Endothelial cell (in vitro differentiated cells): ENCODE results near the gene MMP14. TPM values are rescaled to one million over a fixed set of nuclear protein-coding genes. Genes with fewer than 3 reads are reported as not detected.

Experiments
- DNase-seq: peaks from one replicate; pipeline ENCODE4 v3.0.0; 2021; ENCODE audit warnings: low spot score
- H3K27ac Mint-ChIP-seq: one replicate; pipeline ENCODE4 v1.8.0; 2021; ENCODE audit warnings: mixed read lengths, inconsistent platforms; ENCODE audit not compliant: unreplicated experiment
- H3K27me3 Mint-ChIP-seq: one replicate; pipeline ENCODE4 v1.8.0; 2021; ENCODE audit warnings: mild to moderate bottlenecking, moderate library complexity, mixed read lengths, inconsistent platforms; ENCODE audit not compliant: unreplicated experiment
- H3K36me3 Mint-ChIP-seq: one replicate; pipeline ENCODE4 v1.8.0; 2021; ENCODE audit warnings: mild to moderate bottlenecking, low read depth, mixed read lengths, inconsistent platforms; ENCODE audit not compliant: unreplicated experiment
- H3K4me1 Mint-ChIP-seq: one replicate; pipeline ENCODE4 v1.8.0; 2021; ENCODE audit warnings: mild to moderate bottlenecking, mixed read lengths, inconsistent platforms; ENCODE audit not compliant: unreplicated experiment
- H3K4me3 Mint-ChIP-seq: one replicate; pipeline ENCODE4 v1.8.0; 2021; ENCODE audit warnings: mild to moderate bottlenecking, mixed read lengths, inconsistent platforms; ENCODE audit not compliant: unreplicated experiment
- H3K9me3 Mint-ChIP-seq: one replicate; pipeline ENCODE4 v1.8.0; 2021; ENCODE audit warnings: mixed read lengths, inconsistent platforms; ENCODE audit not compliant: unreplicated experiment
- CTCF ChIP-seq: fragments of 200-600 bp; sonication (generic); IDR thresholded peaks from one replicate; pipeline ENCODE4 v1.5.0; 2021; ENCODE audit warnings: antibody characterized with exemption; ENCODE audit not compliant: unreplicated experiment
- total RNA-seq: library from RNA; stranded (reverse); fragmentation: NEBNext Ultra II Directional; extraction: Animal tissue kit (Norgen Biotek cat#: 25700); gene quantifications from one replicate; pipeline ENCODE4 v1.2.1, GENCODE V29; 2021; ENCODE audit not compliant: unreplicated experiment

MMP14 gene
- total RNA-seq, 1 donor from 2014 or later, result 819 TPM

GRCh38 chr14:22897357-22897756 lies 61.0 kb downstream of the MMP14 start:
- TF ChIP-seq CTCF, result no peak
- Mint-ChIP-seq H3K27ac (no peak overlapping the region), H3K4me1 (peaks cover 11% of the 10 kb centered on the region), H3K4me3 (no peak overlapping the region), H3K27me3 (no peaks in the 10 kb centered on the region), H3K36me3 (peaks cover 28% of the 10 kb centered on the region), H3K9me3 (no peaks in the 10 kb centered on the region)
- no peak for DNase-seq

Other genes with a start within 250 kb of the MMP14 start
- 250 TPM for gene DAD1, start 247.4 kb upstream of the MMP14 start, total RNA-seq
- 77.7 TPM for gene ABHD4, start 238.3 kb upstream of the MMP14 start, total RNA-seq
- not detected for gene OR6J1, start 192.2 kb upstream of the MMP14 start, total RNA-seq
- gene OXA1L, start 69.9 kb upstream of the MMP14 start, total RNA-seq, result 168 TPM
- 15.0 TPM for gene SLC7A7, start 21.1 kb upstream of the MMP14 start, total RNA-seq
- gene MRPL52, start 6.7 kb upstream of the MMP14 start, total RNA-seq, result 126 TPM
- gene LRP10, start 35.2 kb downstream of the MMP14 start, total RNA-seq, result 105 TPM
- gene REM2, start 46.6 kb downstream of the MMP14 start, total RNA-seq, result 0.36 TPM
- 52.4 TPM for gene RBM23, start 82.6 kb downstream of the MMP14 start, total RNA-seq
- 57.9 TPM for gene PRMT5, start 92.8 kb downstream of the MMP14 start, total RNA-seq
- gene HAUS4, start 120.5 kb downstream of the MMP14 start, total RNA-seq, result 35.5 TPM
- 7.2 TPM for gene AJUBA, start 146.0 kb downstream of the MMP14 start, total RNA-seq
- gene C14orf93, start 173.6 kb downstream of the MMP14 start, total RNA-seq, result 9.0 TPM
- 177 TPM for gene PSMB5, start 198.3 kb downstream of the MMP14 start, total RNA-seq
- not detected for gene PSMB11, start 205.6 kb downstream of the MMP14 start, total RNA-seq
- gene CDH24, start 220.9 kb downstream of the MMP14 start, total RNA-seq, result 13.6 TPM